SK-N-SH (cell line): ENCODE data around the gene AHDC1. TPM values are rescaled to one million over a fixed set of nuclear protein-coding genes. Genes with fewer than 3 reads are reported as not detected.

Source experiments
- CTCF ChIA-PET: fragments of 300-600, 350-600 bp; formaldehyde crosslinking; extraction: SDS; loops from one replicate; lab custom pipeline; 2021; lab: Yijun Ruan, JAX
- POLR2A ChIA-PET: fragments of 350-600 bp; sonication (Branson Sonifier 250); formaldehyde crosslinking; extraction: SDS; loops from one replicate; lab custom pipeline; 2020; ENCODE audit warnings: antibody characterized with exemption, inconsistent platforms; lab: Yijun Ruan, JAX
- DNase-seq: peaks from one replicate; pipeline ENCODE4 v3.0.0; 2012
- H2AFZ ChIP-seq: fragments of 200-600 bp; sonication (generic); 2 replicates; pipeline ENCODE4 v1.8.1; 2016; ENCODE audit warnings: antibody characterized with exemption, mild to moderate bottlenecking, low read depth
- H3F3A ChIP-seq: fragments of 200-600 bp; sonication (generic); replicated peaks from 2 replicates; pipeline ENCODE3; 2016; ENCODE audit warnings: antibody characterized with exemption, mild to moderate bottlenecking; ENCODE audit not compliant: insufficient read depth
- H3K27ac ChIP-seq, 2 experiments: fragments of 200-500 bp in 1 of 2; fragments of 200-600 bp in 1 of 2; sonication (Bioruptor generic) in 1 of 2; sonication (generic), shearing (Covaris generic) in 1 of 2; 2 replicates each; pipeline versions ENCODE4 v1.5.1 to v1.6.1; 2014 to 2016; ENCODE audit warnings: low read depth in 2 of 2, inconsistent platforms in 1 of 2, low read length in 1 of 2, mild to moderate bottlenecking in 1 of 2, mixed read lengths in 1 of 2
- H3K27me3 ChIP-seq: fragments of 200-600 bp; sonication (generic), shearing (Covaris generic); 2 replicates; pipeline ENCODE4 v1.6.1; 2016; ENCODE audit warnings: mixed run types; ENCODE audit not compliant: insufficient read depth
- H3K36me3 ChIP-seq, 2 experiments: fragments of 200-500 bp in 1 of 2; fragments of 200-600 bp in 1 of 2; sonication (Bioruptor generic) in 1 of 2; sonication (generic) in 1 of 2; replicated peaks in 1 of 2; 2 replicates each; pipeline versions ENCODE3 to v1.5.1; 2014 to 2016; ENCODE audit warnings: low read length in 1 of 2, mild to moderate bottlenecking in 1 of 2; ENCODE audit not compliant: insufficient read depth in 2 of 2, control insufficient read depth in 1 of 2
- H3K4me1 ChIP-seq, 2 experiments: fragments of 200-500 bp in 1 of 2; fragments of 200-600 bp in 1 of 2; sonication (Bioruptor generic) in 1 of 2; sonication (generic), shearing (Covaris generic) in 1 of 2; 2 replicates each; pipeline versions ENCODE4 v1.5.1 to v1.6.1; 2014 to 2016; ENCODE audit warnings: low read depth in 1 of 2, low read length in 1 of 2, mixed run types in 1 of 2; ENCODE audit not compliant: insufficient read depth in 2 of 2, control insufficient read depth in 1 of 2
- H3K4me2 ChIP-seq: fragments of 200-600 bp; sonication (generic), shearing (Covaris generic); 2 replicates; pipeline ENCODE4 v1.6.1; 2017; ENCODE audit warnings: mixed run types
- H3K4me3 ChIP-seq, 2 experiments: fragments of 200-500 bp in 1 of 2; fragments of 200-600 bp in 1 of 2; sonication (Bioruptor generic) in 1 of 2; sonication (generic), shearing (Covaris generic) in 1 of 2; 2 replicates each; pipeline versions ENCODE4 v1.5.1 to v1.8.1; 2014 to 2016; ENCODE audit warnings: low read depth in 2 of 2, inconsistent platforms in 1 of 2, low read length in 1 of 2, mild to moderate bottlenecking in 1 of 2, mixed read lengths in 1 of 2, moderate library complexity in 1 of 2
- H3K79me2 ChIP-seq: fragments of 200-600 bp; sonication (generic); 2 replicates; pipeline ENCODE4 v1.8.1; 2017; ENCODE audit warnings: mild to moderate bottlenecking; ENCODE audit not compliant: insufficient read depth
- H3K9ac ChIP-seq: fragments of 200-600 bp; sonication (generic); 2 replicates; pipeline ENCODE4 v1.6.1; 2017; ENCODE audit warnings: mixed run types
- H3K9me2 ChIP-seq: fragments of 200-600 bp; sonication (generic); 2 replicates; pipeline ENCODE4 v1.6.1; 2017; ENCODE audit warnings: mixed run types
- H3K9me3 ChIP-seq: fragments of 200-600 bp; sonication (generic); 2 replicates; pipeline ENCODE4 v1.6.1; 2017; ENCODE audit warnings: mixed run types, mild to moderate bottlenecking, moderate library complexity
- H4K20me1 ChIP-seq: fragments of 200-600 bp; sonication (generic); 2 replicates; pipeline ENCODE4 v1.6.1; 2017; ENCODE audit warnings: mild to moderate bottlenecking, mixed run types; ENCODE audit not compliant: insufficient read depth
- EZH2phosphoT487 ChIP-seq: fragments of 200-600 bp; sonication (generic); IDR thresholded peaks from 2 replicates; pipeline ENCODE4 v1.6.1; 2017; ENCODE audit warnings: low read depth, mixed run types, mild to moderate bottlenecking, antibody characterized with exemption, moderate library complexity, borderline replicate concordance
- FOXJ3 ChIP-seq: sonication (generic); formaldehyde crosslinking; IDR thresholded peaks from 2 replicates; pipeline ENCODE4 v1.5.1; 2020; ENCODE audit warnings: mild to moderate bottlenecking, missing genetic modification reagents
- GATA2 ChIP-seq: sonication (generic); formaldehyde crosslinking; IDR thresholded peaks from 2 replicates; pipeline ENCODE4 v1.5.0; 2020; ENCODE audit warnings: mild to moderate bottlenecking, missing genetic modification reagents
- MXI1 ChIP-seq: IDR thresholded peaks from 2 replicates; pipeline ENCODE4 v1.6.1; 2012; ENCODE audit warnings: mild to moderate bottlenecking, low read depth, low read length, improper control_type of control experiment
- SIN3A ChIP-seq: IDR thresholded peaks from 2 replicates; pipeline ENCODE4 v1.6.1; 2012; ENCODE audit warnings: low read depth, mild to moderate bottlenecking, low read length, moderate library complexity, borderline replicate concordance
- USF2 ChIP-seq: fragments of 150-350 bp; IDR thresholded peaks from 2 replicates; pipeline ENCODE4 v1.6.1; 2017; ENCODE audit warnings: antibody characterized with exemption, low read length, low read depth, borderline replicate concordance
- YY1 ChIP-seq: IDR thresholded peaks from 2 replicates; pipeline ENCODE4 v1.4.0; 2012; ENCODE audit warnings: low read depth, mild to moderate bottlenecking
- WGBS: methylation state at CpG from one replicate; pipeline ENCODE4 v1.1.6; 2017; ENCODE audit warnings: low lambda C conversion rate; 5-methylcytosine and 5-hydroxymethylcytosine counted together
- polyA plus RNA-seq, 3 experiments: library from polyadenylated mRNA; depleted of rRNA; stranded (reverse); fragments of >200 nt; gene quantifications; 2 replicates each; pipeline ENCODE4 v1.2.3, GENCODE V29; 2012
- TF ChIP-seq, protein P1 (sequence below): IDR thresholded peaks from 2 replicates; pipeline ENCODE4 v1.6.1; 2012; ENCODE audit warnings: mild to moderate bottlenecking, low read depth, low read length, moderate library complexity
- TF ChIP-seq, protein P2 (sequence below): fragments of 200-600 bp; sonication (generic); IDR thresholded peaks from 2 replicates; pipeline ENCODE4 v1.6.1; 2017; ENCODE audit warnings: antibody characterized with exemption, mild to moderate bottlenecking, moderate library complexity

Gene AHDC1
- polyA plus RNA-seq, 1 of the 3 experiments (the other 2 are of a cell fraction) = 8.5 TPM

- TF ChIP-seq, protein P1, sequence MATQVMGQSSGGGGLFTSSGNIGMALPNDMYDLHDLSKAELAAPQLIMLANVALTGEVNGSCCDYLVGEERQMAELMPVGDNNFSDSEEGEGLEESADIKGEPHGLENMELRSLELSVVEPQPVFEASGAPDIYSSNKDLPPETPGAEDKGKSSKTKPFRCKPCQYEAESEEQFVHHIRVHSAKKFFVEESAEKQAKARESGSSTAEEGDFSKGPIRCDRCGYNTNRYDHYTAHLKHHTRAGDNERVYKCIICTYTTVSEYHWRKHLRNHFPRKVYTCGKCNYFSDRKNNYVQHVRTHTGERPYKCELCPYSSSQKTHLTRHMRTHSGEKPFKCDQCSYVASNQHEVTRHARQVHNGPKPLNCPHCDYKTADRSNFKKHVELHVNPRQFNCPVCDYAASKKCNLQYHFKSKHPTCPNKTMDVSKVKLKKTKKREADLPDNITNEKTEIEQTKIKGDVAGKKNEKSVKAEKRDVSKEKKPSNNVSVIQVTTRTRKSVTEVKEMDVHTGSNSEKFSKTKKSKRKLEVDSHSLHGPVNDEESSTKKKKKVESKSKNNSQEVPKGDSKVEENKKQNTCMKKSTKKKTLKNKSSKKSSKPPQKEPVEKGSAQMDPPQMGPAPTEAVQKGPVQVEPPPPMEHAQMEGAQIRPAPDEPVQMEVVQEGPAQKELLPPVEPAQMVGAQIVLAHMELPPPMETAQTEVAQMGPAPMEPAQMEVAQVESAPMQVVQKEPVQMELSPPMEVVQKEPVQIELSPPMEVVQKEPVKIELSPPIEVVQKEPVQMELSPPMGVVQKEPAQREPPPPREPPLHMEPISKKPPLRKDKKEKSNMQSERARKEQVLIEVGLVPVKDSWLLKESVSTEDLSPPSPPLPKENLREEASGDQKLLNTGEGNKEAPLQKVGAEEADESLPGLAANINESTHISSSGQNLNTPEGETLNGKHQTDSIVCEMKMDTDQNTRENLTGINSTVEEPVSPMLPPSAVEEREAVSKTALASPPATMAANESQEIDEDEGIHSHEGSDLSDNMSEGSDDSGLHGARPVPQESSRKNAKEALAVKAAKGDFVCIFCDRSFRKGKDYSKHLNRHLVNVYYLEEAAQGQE = no peak
- no peak for TF ChIP-seq SIN3A
- TF ChIP-seq EZH2phosphoT487 = no peak
These were observed 76.6 kb downstream of the AHDC1 start (continued) for GRCh38 chr1:27527223-27527889.

GRCh38 chr1:27526569-27527222, 77.2 kb downstream of the AHDC1 start:
- ChIA-PET CTCF (interaction anchor here (1.0 to 3.6 kb wide), 4 partner anchors 12 to 80 kb away, joined by 3 to 19 read pairs (median 4); no protein-coding TSS in a partner anchor), POLR2A (interaction anchor here (0.6 kb wide), 1 partner anchor 151 kb away, joined by 3 read pairs; no protein-coding TSS in a partner anchor)
- H3K36me3 ChIP-seq = peaks cover 0 to 4% of the 10 kb centered on the region in 2 experiments
- H3K79me2 ChIP-seq = no peaks in the 10 kb centered on the region
- no peak overlapping the region for H3K4me3 ChIP-seq
- no peak overlapping the region for H2AFZ ChIP-seq
- H3K9me2 ChIP-seq = no peaks in the 10 kb centered on the region
- H3K4me2 ChIP-seq = no peak overlapping the region
- peaks cover 3 to 62% of the 10 kb centered on the region in 2 experiments; a peak in 1 of 4 replicates for H3K4me1 ChIP-seq
- H3K27ac ChIP-seq = no peak overlapping the region; a peak in 1 of 4 replicates
- H4K20me1 ChIP-seq = no peaks in the 10 kb centered on the region
- H3K27me3 ChIP-seq = no peaks in the 10 kb centered on the region
- no peak for DNase-seq
- no peaks in the 10 kb centered on the region for H3F3A ChIP-seq
- 0 out of 2 replicates have a peak, but pooled peaks have one; percentile 25 for TF ChIP-seq MXI1
- no peak for TF ChIP-seq USF2
- peak; percentile 52 for TF ChIP-seq GATA2
- TF ChIP-seq, protein P2, sequence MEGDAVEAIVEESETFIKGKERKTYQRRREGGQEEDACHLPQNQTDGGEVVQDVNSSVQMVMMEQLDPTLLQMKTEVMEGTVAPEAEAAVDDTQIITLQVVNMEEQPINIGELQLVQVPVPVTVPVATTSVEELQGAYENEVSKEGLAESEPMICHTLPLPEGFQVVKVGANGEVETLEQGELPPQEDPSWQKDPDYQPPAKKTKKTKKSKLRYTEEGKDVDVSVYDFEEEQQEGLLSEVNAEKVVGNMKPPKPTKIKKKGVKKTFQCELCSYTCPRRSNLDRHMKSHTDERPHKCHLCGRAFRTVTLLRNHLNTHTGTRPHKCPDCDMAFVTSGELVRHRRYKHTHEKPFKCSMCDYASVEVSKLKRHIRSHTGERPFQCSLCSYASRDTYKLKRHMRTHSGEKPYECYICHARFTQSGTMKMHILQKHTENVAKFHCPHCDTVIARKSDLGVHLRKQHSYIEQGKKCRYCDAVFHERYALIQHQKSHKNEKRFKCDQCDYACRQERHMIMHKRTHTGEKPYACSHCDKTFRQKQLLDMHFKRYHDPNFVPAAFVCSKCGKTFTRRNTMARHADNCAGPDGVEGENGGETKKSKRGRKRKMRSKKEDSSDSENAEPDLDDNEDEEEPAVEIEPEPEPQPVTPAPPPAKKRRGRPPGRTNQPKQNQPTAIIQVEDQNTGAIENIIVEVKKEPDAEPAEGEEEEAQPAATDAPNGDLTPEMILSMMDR = no peak
- TF ChIP-seq YY1 = no peak
- TF ChIP-seq FOXJ3 = 0 out of 2 replicates have a peak, but pooled peaks have one; percentile 43
- H3K9me3 ChIP-seq = no peaks in the 10 kb centered on the region
- no peak overlapping the region for H3K9ac ChIP-seq
- 88% methylated on average over 7 of the region's 10 CpGs for WGBS
